ENCODE data around the gene ANKRD39.

Gene ANKRD39

DNA sequence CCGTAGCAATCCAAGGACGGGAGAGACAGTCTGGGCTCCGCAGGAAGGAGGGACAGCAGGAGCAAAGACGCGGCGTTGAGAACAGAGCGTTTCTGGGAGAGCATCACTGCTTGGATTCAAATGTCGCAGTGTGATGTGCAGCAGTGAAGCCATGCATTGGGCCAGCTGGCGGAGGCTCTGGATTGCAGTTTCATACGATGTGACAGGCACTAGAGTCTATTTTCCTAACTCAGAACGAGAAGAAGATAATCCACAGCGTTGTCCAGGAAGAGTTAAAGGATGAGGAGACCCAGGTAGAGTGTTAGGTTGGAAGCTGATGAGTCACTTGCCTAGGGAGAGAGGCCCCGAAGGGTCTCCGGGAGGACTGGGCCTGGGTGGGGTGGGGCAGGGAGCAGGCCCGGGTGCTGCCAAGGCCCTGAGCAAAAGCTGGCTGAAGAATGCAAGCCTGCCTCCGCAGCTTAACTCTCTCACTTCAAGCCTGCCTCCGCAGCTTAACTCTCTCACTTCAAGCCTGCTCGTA lies 29.7 kb upstream of the ANKRD39 start:
- no peak for DNase-seq (ENCODE audit: low read depth in 2 of 2)

- no peak for DNase-seq (ENCODE audit: low read depth in 2 of 2)
Measured at GRCh38 chr2:96885432-96886347, 27.9 kb upstream of the ANKRD39 start.

GRCh38 chr2:96884299-96885094 lies 26.7 kb upstream of the ANKRD39 start:
- no peak for DNase-seq (ENCODE audit: low read depth in 2 of 2)

DNA sequence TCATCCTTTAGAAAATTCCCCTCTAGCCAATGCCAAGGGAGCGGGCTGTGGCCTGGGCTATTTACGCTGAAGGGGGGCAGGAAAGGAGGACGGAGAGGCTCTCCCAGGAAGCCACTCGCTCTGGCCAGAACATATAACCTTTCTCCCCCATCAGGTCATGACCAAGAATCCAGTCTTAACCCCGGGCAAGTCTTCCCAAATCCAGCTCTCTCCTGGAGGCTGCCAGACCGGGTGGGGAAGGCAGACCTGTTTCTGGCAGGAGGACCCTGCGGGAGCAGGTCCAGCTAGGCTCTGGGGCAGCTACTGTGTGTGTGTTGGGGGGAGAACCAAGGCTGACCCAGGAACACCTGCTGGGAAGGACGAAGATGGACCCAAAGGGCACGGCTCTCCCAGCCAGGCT lies 25.5 kb upstream of the ANKRD39 start:
- DNase-seq (ENCODE audit: low read depth in 2 of 2) = no peak

DNA sequence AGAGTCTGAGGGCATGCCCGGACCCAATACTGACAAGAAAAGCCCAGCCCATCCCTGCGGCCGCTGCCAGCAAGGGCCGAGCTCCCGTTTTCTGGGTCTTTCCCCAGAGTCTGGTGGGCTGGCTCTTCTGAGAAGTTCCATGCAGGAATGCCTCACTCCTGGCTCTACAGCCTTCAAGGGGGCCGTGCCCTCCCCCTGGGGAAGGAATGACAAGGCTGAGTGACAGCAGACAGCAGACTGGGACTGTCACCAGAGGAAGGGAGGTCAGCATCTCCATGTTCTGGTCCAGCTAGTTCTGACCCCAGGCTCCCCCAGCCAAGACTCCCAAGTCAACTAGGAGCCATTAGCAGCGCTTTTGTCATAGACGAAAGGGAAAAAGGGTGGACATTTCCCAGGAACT lies 25.1 kb upstream of the ANKRD39 start:
- no peak for DNase-seq (ENCODE audit: low read depth in 2 of 2)

- DNase-seq (ENCODE audit: low read depth in 2 of 2) = no peak
Measured at GRCh38 chr2:96882230-96882629, 24.4 kb upstream of the ANKRD39 start.

DNA sequence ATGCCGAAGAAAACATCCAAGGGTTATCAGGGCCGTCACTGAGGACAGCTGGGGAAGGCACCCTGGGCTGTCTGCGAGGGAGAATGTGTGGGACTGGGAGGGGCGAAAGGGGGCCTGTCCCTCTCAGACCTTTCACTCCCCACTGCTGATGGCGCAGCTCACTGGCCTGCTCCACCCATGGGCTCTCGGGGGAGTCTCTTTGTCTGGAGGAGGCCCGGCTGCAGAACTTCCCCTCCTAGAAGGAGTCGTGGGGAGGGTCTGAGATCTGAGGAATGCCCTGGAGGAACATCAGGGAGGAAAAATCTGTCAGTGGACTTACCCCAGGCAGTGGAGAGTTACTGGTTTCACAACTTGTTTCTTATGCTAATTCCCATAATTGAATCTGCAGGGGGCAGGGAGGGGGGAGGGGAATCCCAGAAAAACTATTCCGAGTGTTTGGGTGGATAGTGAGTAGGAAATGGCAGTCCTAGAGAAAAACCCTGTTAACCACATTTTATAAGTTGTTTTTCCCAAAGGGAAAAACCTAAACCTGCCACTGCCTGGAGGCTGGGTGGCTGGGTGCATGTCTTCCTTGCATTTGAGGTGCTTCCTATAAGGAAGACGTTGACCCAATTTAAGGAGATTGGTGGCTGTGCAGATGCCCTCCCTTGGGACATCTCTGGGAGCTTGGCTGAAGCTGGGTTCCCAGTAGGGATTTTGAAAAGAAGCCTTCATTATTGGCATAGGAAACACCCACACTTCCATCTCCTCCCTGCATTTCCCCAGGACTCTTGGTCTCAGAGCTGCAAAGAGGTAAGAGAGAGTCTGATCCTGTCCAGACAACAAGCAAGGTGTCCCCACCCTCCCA lies 23.8 kb upstream of the ANKRD39 start:
- DNase-seq (ENCODE audit: low read depth in 2 of 2) = no peak

- no peak for DNase-seq (ENCODE audit: low read depth in 2 of 2)
Measured at GRCh38 chr2:96880891-96881273, 23.1 kb upstream of the ANKRD39 start.

DNA sequence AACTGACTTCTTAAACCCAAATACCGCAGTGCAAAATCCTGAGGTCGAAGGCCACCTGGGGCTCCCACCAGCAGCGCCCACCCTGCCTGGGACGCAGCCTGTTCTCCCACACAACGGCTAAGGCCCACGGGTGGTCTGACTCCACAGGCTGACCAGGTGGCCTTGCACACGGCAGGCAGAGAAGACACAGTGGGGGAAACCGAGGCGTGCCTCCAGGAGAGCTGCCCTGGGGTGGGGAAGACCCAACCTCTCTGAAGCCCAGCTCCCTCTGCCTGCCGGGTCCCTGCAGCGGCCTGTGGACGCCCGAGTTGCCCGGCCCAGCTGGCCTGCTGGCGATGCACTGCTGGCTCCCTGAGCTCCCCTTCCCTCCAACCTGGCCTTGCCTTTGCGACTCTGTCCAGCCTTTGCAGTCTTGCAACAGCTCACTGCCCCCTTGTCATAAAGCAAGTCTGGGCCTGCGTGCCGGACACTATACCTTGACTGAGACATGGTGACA lies 21.8 kb upstream of the ANKRD39 start:
- no peak for DNase-seq (ENCODE audit: low read depth in 2 of 2)

GRCh38 chr2:96878796-96879544 lies 21.2 kb upstream of the ANKRD39 start:
- no peak for DNase-seq (ENCODE audit: low read depth in 2 of 2)

GRCh38 chr2:96878171-96878570 lies 20.4 kb upstream of the ANKRD39 start:
- no peak for DNase-seq (ENCODE audit: low read depth in 2 of 2)

DNA sequence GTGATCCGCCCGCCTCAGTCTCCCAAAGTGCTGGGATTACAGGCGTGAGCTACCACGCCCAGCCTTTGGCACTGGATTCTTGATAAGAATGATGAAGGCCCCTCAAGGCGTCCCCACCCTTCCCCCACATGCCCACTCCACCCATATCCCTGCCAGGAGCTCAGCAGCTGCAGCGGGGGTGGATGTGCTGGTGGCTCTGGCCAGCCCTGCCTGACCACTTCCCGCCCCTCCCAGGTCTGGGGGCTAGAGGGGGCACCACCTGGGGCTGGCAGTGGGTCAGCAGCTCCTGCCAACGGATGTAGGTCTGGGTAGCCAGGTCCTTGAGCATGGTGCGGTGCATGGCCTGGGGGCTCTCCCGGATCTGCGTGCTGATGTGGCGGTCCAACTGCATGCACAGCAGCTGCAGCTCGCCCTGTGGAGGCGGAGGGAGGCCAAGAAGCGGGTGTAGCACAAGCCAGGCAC lies 19.8 kb upstream of the ANKRD39 start:
- no peak for DNase-seq (ENCODE audit: low read depth in 2 of 2)

DNA sequence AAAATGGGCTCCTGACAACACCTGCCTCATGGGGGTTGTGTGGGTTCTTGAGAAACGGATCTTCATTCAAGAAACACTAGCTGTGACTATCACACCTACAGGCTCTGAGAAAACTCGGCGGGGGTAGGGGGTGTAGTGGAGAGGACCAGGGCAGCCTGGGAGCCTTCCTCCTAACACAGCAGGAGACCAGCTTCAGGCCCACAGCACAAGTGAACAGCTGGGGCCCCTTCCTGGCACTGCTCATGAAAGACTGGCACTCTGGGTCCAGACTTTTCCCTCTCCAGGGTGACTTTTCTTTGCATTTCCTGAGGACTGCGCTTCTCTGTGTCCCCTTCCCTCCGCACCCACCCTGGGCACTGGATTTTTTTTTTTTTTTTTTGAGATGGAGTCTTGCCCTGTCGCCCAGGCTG lies 19.2 kb upstream of the ANKRD39 start:
- DNase-seq (ENCODE audit: low read depth in 2 of 2) = no peak

DNA sequence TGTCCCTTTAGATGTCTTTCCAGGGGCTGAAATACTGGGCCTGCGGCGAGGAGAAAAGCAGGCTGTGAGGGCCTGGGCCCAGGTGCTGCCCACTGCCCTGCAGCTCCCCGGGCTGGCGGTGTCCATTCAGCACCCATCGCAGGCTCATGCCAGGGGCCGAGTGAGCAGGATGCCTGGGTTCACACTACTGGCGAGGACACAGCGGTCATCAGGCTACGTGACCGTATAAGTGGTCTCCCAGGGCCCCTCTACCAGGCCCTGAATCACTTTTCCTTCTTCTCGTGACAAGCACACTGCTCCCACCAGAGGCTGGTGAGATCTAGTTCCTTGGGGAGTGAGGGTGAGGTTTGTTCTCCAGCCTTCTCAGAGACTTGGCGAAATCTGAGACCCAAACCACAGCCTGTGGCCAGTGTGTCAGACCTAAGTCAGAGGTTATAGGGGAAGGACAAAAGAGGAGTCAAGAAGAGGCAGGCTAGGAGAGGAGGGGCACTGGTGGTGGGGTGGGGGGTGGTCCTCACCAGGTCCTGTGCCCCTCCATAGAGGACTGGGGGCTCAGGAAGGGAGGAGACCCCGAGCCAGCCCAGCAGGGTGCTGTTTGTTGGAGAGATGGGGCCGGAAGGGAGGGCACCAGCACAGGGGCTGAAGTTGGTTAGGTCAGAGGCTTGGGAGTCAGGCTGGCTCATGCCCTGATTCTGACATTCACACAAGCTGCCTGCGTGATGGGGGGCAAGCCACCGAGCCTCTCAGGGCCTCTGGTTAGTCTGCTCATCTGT lies 18.6 kb upstream of the ANKRD39 start:
- no peak for DNase-seq (ENCODE audit: low read depth in 2 of 2)

- DNase-seq (ENCODE audit: low read depth in 2 of 2) = no peak
Measured at GRCh38 chr2:96875498-96876268, 17.9 kb upstream of the ANKRD39 start.

- DNase-seq (ENCODE audit: low read depth in 2 of 2) = no peak
Measured at GRCh38 chr2:96874198-96874831, 16.5 kb upstream of the ANKRD39 start.

- no peak for DNase-seq (ENCODE audit: low read depth in 2 of 2)
Measured at GRCh38 chr2:96873651-96874096, 15.9 kb upstream of the ANKRD39 start.

DNA sequence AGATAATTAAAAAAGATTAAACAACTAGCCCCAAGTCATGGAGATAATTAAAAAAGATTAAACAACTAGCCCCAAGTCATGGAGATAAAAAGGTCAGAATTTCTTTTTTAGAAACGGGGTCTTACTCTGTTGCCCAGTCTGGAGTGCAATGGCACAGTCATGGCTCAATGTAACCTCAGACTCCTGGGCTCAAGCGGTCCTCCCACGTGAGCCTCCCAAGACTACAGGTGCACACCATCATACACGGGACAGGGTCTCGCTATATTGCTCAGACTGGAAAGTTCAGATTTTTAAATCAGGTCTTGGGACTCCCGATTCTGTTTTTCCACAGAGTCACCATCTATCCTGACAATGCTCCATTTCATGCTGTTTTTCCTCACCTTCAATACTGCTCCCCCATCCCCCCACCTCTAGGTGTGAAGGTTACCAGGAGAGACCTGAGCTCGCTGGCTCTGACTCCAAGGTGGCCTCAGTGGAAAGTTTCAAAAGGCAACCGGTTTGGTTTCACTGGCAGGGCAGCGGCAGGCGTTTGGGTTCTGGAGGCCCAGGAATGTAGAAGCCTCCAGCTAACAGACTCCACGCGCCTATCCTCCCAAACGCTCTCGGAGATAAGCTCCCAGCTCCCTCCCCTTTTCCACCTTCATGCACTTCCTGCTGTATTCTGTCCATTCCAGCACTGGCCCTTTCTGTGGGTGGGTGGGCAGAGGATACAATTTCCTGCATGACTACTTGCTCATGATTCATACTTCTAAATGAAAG lies 15.0 kb upstream of the ANKRD39 start:
- no peak for DNase-seq (ENCODE audit: low read depth in 2 of 2)

All from fibroblast of skin of left quadriceps (primary cell).